ENCODE measurements around the gene MAB21L4.
"Not testable (repeated sequence)": the region's sequence is repeated elsewhere in the genome, so short reads cannot be mapped to it uniquely, and the experiment has no call there.

Gene MAB21L4

GRCh38 chr2:240848900-240849680, 46.9 kb downstream of the MAB21L4 start:
- DNase-seq (ENCODE audit: low read depth, low spot score), result no peak
- H3K4me3 ChIP-seq (ENCODE audit: low read length), result no peak overlapping the region

- no peak overlapping the region for H3K4me3 ChIP-seq (ENCODE audit: low read length)
- no peak for DNase-seq (ENCODE audit: low read depth, low spot score)
Measured at GRCh38 chr2:240847817-240848216, 48.1 kb downstream of the MAB21L4 start.

GRCh38 chr2:240846873-240847595, 48.9 kb downstream of the MAB21L4 start:
- no peak overlapping the region for H3K4me3 ChIP-seq (ENCODE audit: low read length)
- DNase-seq (ENCODE audit: low read depth, low spot score), result no peak

DNA sequence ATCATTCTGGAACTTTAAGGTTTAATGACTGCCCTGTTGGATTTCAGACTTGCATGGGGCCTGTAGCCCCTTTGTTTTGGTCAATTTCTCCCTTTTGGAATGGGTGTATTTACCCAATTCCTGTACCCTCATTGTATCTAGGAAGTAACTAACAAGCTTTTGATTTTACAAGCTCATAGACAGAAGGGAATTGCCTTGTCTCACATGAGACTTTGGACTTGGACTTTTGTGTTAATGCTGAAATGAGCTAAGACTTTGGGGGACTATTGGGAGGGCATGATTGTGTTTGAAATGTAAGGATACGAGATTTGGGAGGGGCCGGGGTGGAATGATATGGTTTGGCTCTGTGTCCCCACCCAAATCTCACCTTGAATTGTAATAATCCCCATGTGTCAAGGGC, 49.6 kb downstream of the MAB21L4 start:
- not testable (repeated sequence) for DNase-seq (ENCODE audit: low read depth, low spot score)

DNA sequence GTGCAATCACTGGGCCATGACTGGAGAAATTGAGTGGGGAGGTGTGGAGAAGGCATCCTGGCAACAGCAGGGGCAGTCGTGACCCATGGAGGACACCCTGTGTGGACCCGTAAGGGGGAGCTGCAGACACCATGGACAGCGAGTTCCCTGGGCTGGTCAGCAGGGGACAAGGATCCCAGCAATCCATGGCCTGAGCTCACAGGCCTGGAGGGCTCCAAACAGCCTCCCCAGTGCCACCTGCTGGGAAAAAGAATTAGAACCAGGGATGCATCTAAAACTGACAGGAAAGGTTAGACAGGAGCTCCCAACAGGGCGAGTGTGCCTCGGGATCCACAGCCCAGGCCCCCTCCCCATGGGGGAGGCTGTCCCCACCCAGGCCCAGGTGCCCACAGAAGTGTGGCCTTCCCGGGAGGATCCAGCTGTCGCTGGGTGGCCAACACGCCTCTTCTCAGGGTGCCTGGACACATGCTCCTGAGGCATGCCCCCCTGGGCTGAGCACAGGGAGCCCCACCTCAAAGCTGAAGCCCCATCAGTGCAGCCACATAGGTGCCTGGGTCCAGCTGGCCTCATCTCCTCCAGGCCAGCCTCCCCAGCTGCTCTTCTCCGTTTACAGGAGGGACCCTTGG, 55.4 kb downstream of the MAB21L4 start:
- no peak for DNase-seq (ENCODE audit: low read depth, low spot score)
- H3K4me3 ChIP-seq (ENCODE audit: low read length), result no peak overlapping the region

More for the DNA sequence above, 49.6 kb downstream of the MAB21L4 start:
- H3K4me3 ChIP-seq (ENCODE audit: low read length), result not testable (repeated sequence)

- no peak for DNase-seq (ENCODE audit: low read depth, low spot score)
- no peak overlapping the region for H3K4me3 ChIP-seq (ENCODE audit: low read length)
Measured at GRCh38 chr2:240839152-240840143, 56.5 kb downstream of the MAB21L4 start.

DNA sequence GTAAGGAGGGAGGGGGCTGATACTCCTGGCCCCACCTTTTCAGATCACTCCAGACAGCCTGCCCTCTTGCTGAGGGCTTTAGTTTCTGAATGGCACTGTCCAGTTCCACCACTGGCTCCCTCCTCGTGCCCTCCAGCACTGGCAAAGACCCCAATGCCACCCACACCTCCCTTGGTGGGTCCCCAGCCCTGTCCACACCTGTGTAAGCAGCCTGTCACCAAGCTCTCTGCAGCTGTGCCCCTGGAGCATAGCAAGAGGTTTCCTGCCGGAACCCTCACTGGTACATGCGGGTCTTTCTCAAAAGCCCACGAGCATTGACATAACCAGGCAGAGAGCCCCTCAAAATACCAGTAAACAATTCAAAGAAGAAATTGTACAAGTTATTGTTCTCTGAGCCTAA, 58.3 kb downstream of the MAB21L4 start:
- H3K4me3 ChIP-seq (ENCODE audit: low read length), result no peak overlapping the region
- DNase-seq (ENCODE audit: low read depth, low spot score), result no peak

- no peak for DNase-seq (ENCODE audit: low read depth, low spot score)
- no peak overlapping the region for H3K4me3 ChIP-seq (ENCODE audit: low read length)
Measured at GRCh38 chr2:240836781-240837467, 59.0 kb downstream of the MAB21L4 start.

All from Jurkat, Clone E6-1 (cell line).